Endothelial cell (in vitro differentiated cells): ENCODE data around the gene PIBF1. TPM values are rescaled to one million over a fixed set of nuclear protein-coding genes. Genes with fewer than 3 reads are reported as not detected.
"Not testable (repeated sequence)": the region's sequence is repeated elsewhere in the genome, so short reads cannot be mapped to it uniquely, and the experiment has no call there.

ENCODE experiments used
- DNase-seq: peaks from one replicate; pipeline ENCODE4 v3.0.0; 2021; ENCODE audit warnings: low spot score
- H3K27ac Mint-ChIP-seq: one replicate; pipeline ENCODE4 v1.8.0; 2021; ENCODE audit warnings: mixed read lengths, inconsistent platforms; ENCODE audit not compliant: unreplicated experiment
- H3K27me3 Mint-ChIP-seq: one replicate; pipeline ENCODE4 v1.8.0; 2021; ENCODE audit warnings: mild to moderate bottlenecking, moderate library complexity, mixed read lengths, inconsistent platforms; ENCODE audit not compliant: unreplicated experiment
- H3K36me3 Mint-ChIP-seq: one replicate; pipeline ENCODE4 v1.8.0; 2021; ENCODE audit warnings: mild to moderate bottlenecking, low read depth, mixed read lengths, inconsistent platforms; ENCODE audit not compliant: unreplicated experiment
- H3K4me1 Mint-ChIP-seq: one replicate; pipeline ENCODE4 v1.8.0; 2021; ENCODE audit warnings: mild to moderate bottlenecking, mixed read lengths, inconsistent platforms; ENCODE audit not compliant: unreplicated experiment
- H3K4me3 Mint-ChIP-seq: one replicate; pipeline ENCODE4 v1.8.0; 2021; ENCODE audit warnings: mild to moderate bottlenecking, mixed read lengths, inconsistent platforms; ENCODE audit not compliant: unreplicated experiment
- H3K9me3 Mint-ChIP-seq: one replicate; pipeline ENCODE4 v1.8.0; 2021; ENCODE audit warnings: mixed read lengths, inconsistent platforms; ENCODE audit not compliant: unreplicated experiment
- CTCF ChIP-seq: fragments of 200-600 bp; sonication (generic); IDR thresholded peaks from one replicate; pipeline ENCODE4 v1.5.0; 2021; ENCODE audit warnings: antibody characterized with exemption; ENCODE audit not compliant: unreplicated experiment
- total RNA-seq: library from RNA; stranded (reverse); fragmentation: NEBNext Ultra II Directional; extraction: Animal tissue kit (Norgen Biotek cat#: 25700); gene quantifications from one replicate; pipeline ENCODE4 v1.2.1, GENCODE V29; 2021; ENCODE audit not compliant: unreplicated experiment

PIBF1 gene
- total RNA-seq, 1 donor from 2014 or later: 24.0 TPM

DNA sequence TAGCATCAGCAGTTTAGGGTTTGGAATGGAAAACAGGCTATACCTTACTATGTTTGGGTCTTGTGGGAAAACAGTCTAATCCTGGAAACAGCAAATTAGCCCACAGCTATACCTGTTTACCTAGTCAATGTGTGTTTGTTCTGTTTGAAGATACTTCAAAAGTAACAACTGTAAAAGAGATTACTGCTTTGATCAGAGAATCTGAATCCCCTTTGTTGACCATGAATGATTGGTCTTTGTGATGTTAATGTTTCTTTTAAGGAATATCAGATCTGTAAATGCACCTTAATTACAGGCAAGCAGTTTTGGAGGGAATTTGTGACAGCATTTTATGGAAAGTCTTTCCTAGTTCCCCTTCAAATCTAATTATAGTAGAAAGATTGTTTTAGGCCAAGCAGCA is 256.1 kb downstream of the PIBF1 start:
- Mint-ChIP-seq H3K27ac (no peak overlapping the region), H3K27me3 (no peaks in the 10 kb centered on the region), H3K4me3 (no peak overlapping the region), H3K9me3 (no peaks in the 10 kb centered on the region), H3K36me3 (no peaks in the 10 kb centered on the region), H3K4me1 (no peaks in the 10 kb centered on the region)
- no peak for DNase-seq
- TF ChIP-seq CTCF: no peak

GRCh38 chr13:73039201-73040108 is 257.5 kb downstream of the PIBF1 start:
- Mint-ChIP-seq H3K36me3 (no peaks in the 10 kb centered on the region), H3K4me3 (no peak overlapping the region), H3K27ac (no peak overlapping the region), H3K9me3 (no peaks in the 10 kb centered on the region), H3K27me3 (no peaks in the 10 kb centered on the region), H3K4me1 (no peaks in the 10 kb centered on the region)
- TF ChIP-seq CTCF: no peak
- no peak for DNase-seq

DNA sequence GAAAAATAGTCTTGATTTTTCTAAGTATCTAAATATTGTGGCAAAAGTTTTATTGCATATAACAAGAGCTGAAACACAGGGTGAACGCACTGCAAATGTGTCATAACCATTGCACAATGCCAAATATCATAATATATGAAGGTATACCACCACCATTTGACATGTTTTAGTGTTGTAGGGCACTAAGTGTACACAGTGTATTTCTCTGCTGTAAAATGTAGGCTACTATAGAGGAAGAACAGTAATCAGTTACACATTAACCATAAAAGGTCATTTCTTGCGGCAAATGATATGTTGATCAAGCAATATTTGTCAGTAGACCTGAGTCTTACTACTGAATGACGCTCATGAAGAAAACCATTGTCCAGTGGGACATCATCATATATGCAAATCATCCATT is 258.6 kb downstream of the PIBF1 start:
- no peak for TF ChIP-seq CTCF
- H3K27me3 Mint-ChIP-seq: peaks cover 2% of the 10 kb centered on the region
- no peaks in the 10 kb centered on the region for H3K9me3 Mint-ChIP-seq
- H3K27ac Mint-ChIP-seq: no peak overlapping the region
- no peaks in the 10 kb centered on the region for H3K36me3 Mint-ChIP-seq
- H3K4me3 Mint-ChIP-seq: no peak overlapping the region
- DNase-seq: no peak
- H3K4me1 Mint-ChIP-seq: no peaks in the 10 kb centered on the region

GRCh38 chr13:73040968-73041596 is 259.1 kb downstream of the PIBF1 start:
- Mint-ChIP-seq H3K27me3 (peaks cover 2% of the 10 kb centered on the region), H3K36me3 (no peaks in the 10 kb centered on the region), H3K4me1 (no peaks in the 10 kb centered on the region), H3K9me3 (no peaks in the 10 kb centered on the region), H3K4me3 (no peak overlapping the region), H3K27ac (no peak overlapping the region)
- DNase-seq: no peak
- TF ChIP-seq CTCF: no peak

GRCh38 chr13:73045031-73045430 is 263.1 kb downstream of the PIBF1 start:
- Mint-ChIP-seq H3K4me1 (no peaks in the 10 kb centered on the region), H3K9me3 (no peaks in the 10 kb centered on the region), H3K36me3 (no peaks in the 10 kb centered on the region), H3K27me3 (peaks cover 3% of the 10 kb centered on the region), H3K4me3 (no peak overlapping the region), H3K27ac (no peak overlapping the region)
- TF ChIP-seq CTCF: no peak
- no peak for DNase-seq

DNA sequence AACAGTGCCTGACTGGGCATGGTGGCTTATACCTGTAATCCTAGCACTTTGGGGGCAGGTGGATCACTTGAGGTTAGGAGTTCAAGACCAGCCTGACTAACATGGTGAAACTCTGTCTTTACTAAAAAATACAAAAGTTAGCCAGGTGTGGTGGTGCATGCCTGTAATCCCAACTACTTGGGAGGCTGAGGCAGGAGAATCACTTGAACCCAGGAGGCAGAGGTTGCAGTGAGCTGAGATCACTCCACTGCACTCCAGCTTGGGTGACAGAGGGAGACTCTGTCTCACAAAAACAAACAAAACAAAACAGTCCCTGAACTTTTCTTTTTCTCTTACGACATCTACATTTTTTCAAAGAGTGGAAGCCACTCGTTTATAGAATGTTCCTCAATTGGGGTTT is 266.7 kb downstream of the PIBF1 start:
- H3K4me1 Mint-ChIP-seq, H3K27ac Mint-ChIP-seq, H3K9me3 Mint-ChIP-seq, H3K27me3 Mint-ChIP-seq, H3K4me3 Mint-ChIP-seq, DNase-seq, H3K36me3 Mint-ChIP-seq: not testable (repeated sequence)
